ACC112 (cell line): ENCODE data around the gene MEGF11.
"Not testable (repeated sequence)": the region's sequence is repeated elsewhere in the genome, so short reads cannot be mapped to it uniquely, and the experiment has no call there.

ENCODE experiments used
- H2AFZ ChIP-seq: fragments of 200-600 bp; sonication (generic); one replicate; pipeline ENCODE4 v1.6.0; 2017; ENCODE audit warnings: antibody characterized with exemption, low read length; ENCODE audit not compliant: unreplicated experiment
- H3K27ac ChIP-seq: fragments of 200-600 bp; sonication (generic); 2 replicates; pipeline ENCODE4 v1.5.1; 2014; ENCODE audit warnings: low read depth, mild to moderate bottlenecking, antibody characterized with exemption, low read length, moderate library complexity
- H3K27me3 ChIP-seq: fragments of 200-600 bp; sonication (generic); 2 replicates; pipeline ENCODE4 v1.6.1; 2014; ENCODE audit warnings: mild to moderate bottlenecking, antibody characterized with exemption, low read length, moderate library complexity, mixed read lengths; ENCODE audit not compliant: insufficient read depth
- H3K36me3 ChIP-seq: fragments of 200-600 bp; sonication (generic); 2 replicates; pipeline ENCODE4 v1.6.1; 2016; ENCODE audit warnings: mild to moderate bottlenecking, antibody characterized with exemption, low read length, moderate library complexity, mixed read lengths; ENCODE audit not compliant: insufficient read depth
- H3K4me1 ChIP-seq: fragments of 200-600 bp; sonication (generic); one replicate; pipeline ENCODE4 v1.6.1; 2016; ENCODE audit warnings: low read length, mixed read lengths; ENCODE audit not compliant: insufficient read depth, unreplicated experiment, control insufficient read depth
- H3K4me3 ChIP-seq: fragments of 200-600 bp; sonication (generic); 2 replicates; pipeline ENCODE4 v1.5.1; 2014; ENCODE audit warnings: mild to moderate bottlenecking, low read depth, low read length
- H3K79me2 ChIP-seq: fragments of 200-600 bp; sonication (generic); one replicate; pipeline ENCODE4 v1.6.0; 2016; ENCODE audit warnings: low read length; ENCODE audit not compliant: control insufficient read depth, unreplicated experiment, insufficient read depth

Gene MEGF11

DNA sequence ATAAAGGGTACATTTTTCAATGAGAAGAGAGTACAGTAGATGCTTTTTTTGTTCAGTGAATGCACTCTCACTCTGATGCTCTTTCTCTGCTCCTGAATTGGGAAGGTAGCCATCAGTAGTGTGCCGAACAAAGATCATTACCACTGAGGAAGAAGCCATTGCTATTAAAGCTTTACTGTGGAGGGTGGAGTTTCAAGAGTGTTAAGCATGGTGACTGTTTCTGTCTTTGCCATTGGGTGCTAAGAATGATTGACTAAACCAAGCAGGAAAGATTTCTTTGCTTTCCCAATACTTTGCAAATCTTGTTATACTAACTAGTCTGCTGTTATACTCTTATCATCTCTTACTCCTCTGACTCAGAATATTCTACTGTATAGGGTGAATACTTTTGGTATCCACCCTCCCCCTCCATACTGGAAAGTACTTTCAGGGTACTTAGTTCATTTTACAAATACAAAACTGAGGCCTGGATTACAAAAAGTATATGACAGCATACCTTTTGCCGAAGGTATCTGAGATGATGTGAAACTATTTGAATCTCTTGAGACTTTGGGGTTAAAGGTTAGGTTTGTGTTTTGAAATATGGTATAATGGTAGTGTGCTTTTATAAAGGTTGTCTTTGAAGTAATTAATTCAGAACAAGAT is 382.5 kb downstream of the MEGF11 start:
- H3K4me1 ChIP-seq: peaks cover 17% of the 10 kb centered on the region
- H3K27ac ChIP-seq: peak overlapping the region; percentile 91
- H3K4me3 ChIP-seq: peak overlapping the region; percentile 100
- peaks cover 5% of the 10 kb centered on the region; the same call in 1 of the 2 replicates for H3K36me3 ChIP-seq
- H3K27me3 ChIP-seq: no peaks in the 10 kb centered on the region
- H3K79me2 ChIP-seq: peaks cover 65% of the 10 kb centered on the region
- H2AFZ ChIP-seq: no peak overlapping the region

DNA sequence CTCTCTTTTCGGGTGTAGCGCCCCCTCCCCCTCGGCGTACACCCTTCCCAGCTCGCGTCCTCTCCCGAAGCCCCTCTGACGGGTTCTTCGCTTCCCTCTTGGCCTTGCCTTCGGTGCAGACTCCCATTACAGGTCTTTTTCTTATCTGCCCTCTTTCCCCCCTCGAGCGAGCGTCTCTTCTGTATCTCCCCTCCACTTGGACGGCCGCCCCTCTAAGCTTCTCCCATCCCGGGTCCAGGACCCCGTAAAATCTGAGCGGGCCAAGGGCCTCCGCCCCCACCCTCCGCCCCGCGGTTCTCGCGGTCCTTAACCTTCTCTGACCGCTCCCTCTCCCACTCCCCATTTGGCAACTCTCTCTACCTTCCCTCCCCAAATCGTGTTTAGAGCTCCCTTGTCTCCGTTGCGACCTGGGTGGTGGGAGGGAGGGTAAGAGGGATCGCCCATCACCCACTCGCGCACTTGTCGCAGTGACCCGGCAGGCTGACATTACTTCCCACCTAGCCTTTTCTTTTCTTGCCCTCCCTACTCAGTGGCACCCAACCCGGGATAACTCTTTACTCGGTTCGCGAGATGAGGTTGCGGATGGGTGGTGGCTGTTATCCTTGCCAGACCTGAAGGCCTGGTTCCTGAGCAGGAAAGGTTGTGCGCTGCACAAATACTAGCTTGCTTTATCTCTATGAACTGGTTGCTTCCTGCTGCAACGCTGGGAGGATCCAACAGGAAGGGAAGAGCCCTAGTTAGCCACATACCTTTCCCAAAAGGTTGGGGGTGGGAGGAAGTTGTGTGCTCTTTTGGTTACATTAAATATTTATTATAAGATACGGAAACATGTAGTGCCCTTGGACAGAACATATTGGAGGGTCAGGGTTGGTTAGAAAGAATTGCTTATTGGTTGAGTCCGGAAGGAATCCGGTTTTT is 383.3 kb downstream of the MEGF11 start:
- Histone ChIP-seq H3K79me2 (peaks cover 57% of the 10 kb centered on the region), H3K27me3 (no peaks in the 10 kb centered on the region), H3K27ac (peak overlapping the region; percentile 91), H3K4me1 (peaks cover 11% of the 10 kb centered on the region), H3K36me3 (no peaks in the 10 kb centered on the region; the same call in 1 of the 2 replicates), H2AFZ (peak overlapping the region; percentile 97), H3K4me3 (peak overlapping the region; percentile 100)

DNA sequence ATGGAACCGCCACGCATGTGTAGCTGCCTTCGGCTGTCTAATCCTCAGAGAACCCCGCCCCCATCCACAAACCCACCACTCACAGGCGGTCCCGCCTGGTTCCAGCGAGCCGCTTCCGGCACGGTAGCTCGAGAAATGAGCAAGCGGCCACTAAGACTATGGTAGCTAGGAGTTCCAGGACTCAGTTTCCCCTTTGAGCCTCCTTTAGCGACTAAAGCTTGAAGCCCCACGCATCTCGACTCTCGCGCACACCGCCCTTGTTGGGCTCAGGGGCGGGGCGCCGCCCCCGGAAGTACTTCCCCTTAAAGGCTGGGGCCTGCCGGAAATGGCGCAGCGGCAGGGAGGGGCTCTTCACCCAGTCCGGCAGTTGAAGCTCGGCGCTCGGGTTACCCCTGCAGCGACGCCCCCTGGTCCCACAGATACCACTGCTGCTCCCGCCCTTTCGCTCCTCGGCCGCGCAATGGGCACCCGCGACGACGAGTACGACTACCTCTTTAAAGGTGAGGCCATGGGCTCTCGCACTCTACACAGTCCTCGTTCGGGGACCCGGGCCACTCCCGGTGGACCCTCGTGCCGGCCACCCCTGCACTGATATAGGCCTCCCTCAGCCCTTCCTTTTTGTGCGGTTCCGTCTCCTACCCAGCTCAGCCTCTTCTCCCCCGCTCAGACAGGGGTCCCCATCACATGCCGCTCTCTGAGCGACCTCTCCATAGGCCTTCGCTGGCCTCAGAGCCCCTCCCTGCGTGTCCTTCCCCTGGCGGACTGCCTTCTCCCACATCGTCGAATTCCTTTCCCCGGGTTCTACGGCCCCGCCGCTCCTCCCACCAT is 384.2 kb downstream of the MEGF11 start, which contains the start of gene RAB11A:
Gene RAB11A, plus strand, starts transcription at position 366 of the 828 bp plus-strand sequence. Its CDS starts 95 bp downstream, at position 461.
- H3K79me2 ChIP-seq: peaks cover 50% of the 10 kb centered on the region
- peaks cover 11% of the 10 kb centered on the region for H3K4me1 ChIP-seq
- H3K36me3 ChIP-seq: no peaks in the 10 kb centered on the region; the same call in 1 of the 2 replicates
- no peaks in the 10 kb centered on the region for H3K27me3 ChIP-seq
- peak within 1 kb of the TSS; percentile 91 for H3K27ac ChIP-seq
- peak within 1 kb of the TSS; percentile 97 for H2AFZ ChIP-seq
- peak within 1 kb of the TSS; percentile 100 for H3K4me3 ChIP-seq

DNA sequence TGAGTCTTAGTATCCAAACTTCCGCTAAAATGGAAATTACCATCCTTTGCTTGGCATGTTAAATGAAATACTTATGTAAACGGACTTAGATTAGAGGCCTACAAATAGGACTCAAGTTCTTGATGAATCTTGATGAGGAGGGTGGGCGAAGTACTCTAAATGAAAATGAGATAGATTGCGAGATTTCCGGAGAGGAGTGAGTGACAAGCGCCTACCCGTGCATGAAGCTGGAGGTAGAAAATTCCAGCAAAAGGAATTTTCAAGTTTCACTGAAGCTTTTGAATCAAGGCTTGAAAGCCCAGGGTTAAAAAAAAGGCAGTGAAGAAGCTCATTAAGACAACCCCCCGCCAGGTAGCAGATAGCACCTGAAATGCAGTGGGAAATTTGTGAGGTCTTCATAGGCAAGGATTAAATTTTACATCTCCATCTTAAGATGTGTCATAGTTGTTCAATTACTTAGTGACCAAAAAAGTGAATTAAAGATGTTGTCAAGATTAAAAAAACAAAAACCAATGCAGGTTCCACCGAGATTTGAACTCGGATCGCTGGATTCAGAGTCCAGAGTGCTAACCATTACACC is 384.9 kb downstream of the MEGF11 start:
- peak overlapping the region; percentile 91 for H3K27ac ChIP-seq
- H3K4me1 ChIP-seq: peaks cover 11% of the 10 kb centered on the region
- no peaks in the 10 kb centered on the region for H3K36me3 ChIP-seq
- peaks cover 43% of the 10 kb centered on the region for H3K79me2 ChIP-seq
- H3K4me3 ChIP-seq: peak overlapping the region; percentile 100
- no peak overlapping the region for H2AFZ ChIP-seq
- H3K27me3 ChIP-seq: no peaks in the 10 kb centered on the region

DNA sequence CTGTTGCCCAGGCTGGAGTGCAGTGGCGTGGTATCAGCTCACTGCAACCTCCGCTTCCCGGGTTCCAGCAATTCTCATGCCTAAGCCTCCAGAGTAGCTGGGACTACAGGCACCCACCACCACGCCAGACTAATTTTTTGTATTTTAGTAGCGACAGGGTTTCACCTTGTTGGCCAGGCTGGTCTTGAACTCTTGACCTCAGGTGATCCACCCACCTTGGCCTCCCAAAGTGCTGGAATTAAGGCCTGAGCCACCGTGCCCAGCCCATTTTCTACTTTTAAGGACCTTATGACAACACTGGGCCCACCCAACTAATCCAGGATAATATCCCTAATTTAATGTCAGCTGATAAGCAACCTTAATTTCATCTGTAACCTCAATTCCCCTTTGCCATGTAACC is 385.6 kb downstream of the MEGF11 start:
- not testable (repeated sequence) for H3K4me3 ChIP-seq, H3K27ac ChIP-seq, H2AFZ ChIP-seq, H3K36me3 ChIP-seq, H3K27me3 ChIP-seq
- Histone ChIP-seq H3K4me1 (peaks cover 10% of the 10 kb centered on the region), H3K79me2 (peaks cover 35% of the 10 kb centered on the region)

DNA sequence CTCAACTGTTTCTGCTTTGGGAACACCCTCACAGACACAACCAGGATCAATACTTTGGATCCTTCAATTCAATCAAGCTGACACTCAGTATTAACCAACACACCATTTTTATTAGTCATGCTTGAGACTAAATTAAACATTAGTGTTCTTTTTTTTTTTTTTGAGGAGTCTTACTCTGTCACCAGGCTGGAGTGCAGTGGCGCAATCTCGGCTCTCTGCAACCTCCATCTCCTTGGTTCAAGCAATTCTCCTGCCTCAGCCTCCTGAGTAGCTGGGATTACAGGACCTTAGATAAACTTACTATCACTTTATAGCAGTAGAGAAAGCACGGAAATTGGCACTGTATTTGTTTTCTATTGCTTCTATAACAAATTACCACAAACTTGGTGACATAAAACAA is 386.3 kb downstream of the MEGF11 start:
- Histone ChIP-seq H3K4me1 (peaks cover 3% of the 10 kb centered on the region), H3K27ac (no peak overlapping the region), H3K36me3 (no peaks in the 10 kb centered on the region), H3K4me3 (no peak overlapping the region), H2AFZ (no peak overlapping the region), H3K79me2 (peaks cover 29% of the 10 kb centered on the region), H3K27me3 (no peaks in the 10 kb centered on the region)

DNA sequence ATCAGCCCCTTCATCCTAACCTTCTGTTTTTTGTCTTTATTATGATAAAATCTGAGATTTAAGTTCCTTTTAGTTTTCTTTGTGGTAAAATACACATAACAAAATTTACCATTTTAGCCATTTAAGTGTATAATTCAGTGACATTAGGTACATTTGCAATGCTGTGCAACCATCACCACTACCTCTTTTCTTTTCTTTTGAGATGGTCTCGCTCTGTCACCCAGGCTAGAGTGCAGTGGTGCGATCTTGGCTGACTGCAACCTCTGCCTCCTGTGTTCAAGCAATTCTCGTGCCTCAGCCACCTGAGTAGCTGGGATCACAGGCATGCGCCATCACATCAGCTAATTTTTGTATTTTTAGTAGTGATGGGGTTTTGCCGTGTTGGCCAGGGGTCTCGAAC is 390.4 kb downstream of the MEGF11 start:
- Histone ChIP-seq H3K27me3 (no peaks in the 10 kb centered on the region), H3K79me2 (no peaks in the 10 kb centered on the region), H3K4me3 (no peak overlapping the region), H3K36me3 (no peaks in the 10 kb centered on the region), H2AFZ (no peak overlapping the region), H3K4me1 (no peaks in the 10 kb centered on the region), H3K27ac (no peak overlapping the region)

DNA sequence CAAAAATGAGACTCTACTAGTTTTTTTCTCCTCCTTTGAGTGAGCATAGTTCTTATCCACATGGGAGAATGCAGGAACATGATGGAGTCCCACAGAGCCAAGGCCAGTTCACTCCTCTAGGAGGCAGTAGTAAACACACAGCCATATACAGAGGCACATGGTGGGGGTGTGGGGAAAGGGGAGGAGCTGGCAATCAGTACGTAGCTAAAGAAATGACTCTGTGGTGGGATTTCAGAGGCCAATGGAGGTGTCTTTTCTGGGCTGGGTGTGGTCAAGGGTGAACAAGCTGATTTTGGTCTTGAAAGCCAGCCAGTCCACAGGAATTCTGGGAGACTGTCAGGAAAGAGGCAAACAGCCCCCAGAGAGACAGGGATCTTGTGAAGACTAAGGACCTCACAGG is 390.9 kb downstream of the MEGF11 start:
- Histone ChIP-seq H3K4me3 (no peak overlapping the region), H3K4me1 (no peaks in the 10 kb centered on the region), H2AFZ (no peak overlapping the region), H3K36me3 (no peaks in the 10 kb centered on the region), H3K27me3 (no peaks in the 10 kb centered on the region), H3K79me2 (no peaks in the 10 kb centered on the region), H3K27ac (no peak overlapping the region)

DNA sequence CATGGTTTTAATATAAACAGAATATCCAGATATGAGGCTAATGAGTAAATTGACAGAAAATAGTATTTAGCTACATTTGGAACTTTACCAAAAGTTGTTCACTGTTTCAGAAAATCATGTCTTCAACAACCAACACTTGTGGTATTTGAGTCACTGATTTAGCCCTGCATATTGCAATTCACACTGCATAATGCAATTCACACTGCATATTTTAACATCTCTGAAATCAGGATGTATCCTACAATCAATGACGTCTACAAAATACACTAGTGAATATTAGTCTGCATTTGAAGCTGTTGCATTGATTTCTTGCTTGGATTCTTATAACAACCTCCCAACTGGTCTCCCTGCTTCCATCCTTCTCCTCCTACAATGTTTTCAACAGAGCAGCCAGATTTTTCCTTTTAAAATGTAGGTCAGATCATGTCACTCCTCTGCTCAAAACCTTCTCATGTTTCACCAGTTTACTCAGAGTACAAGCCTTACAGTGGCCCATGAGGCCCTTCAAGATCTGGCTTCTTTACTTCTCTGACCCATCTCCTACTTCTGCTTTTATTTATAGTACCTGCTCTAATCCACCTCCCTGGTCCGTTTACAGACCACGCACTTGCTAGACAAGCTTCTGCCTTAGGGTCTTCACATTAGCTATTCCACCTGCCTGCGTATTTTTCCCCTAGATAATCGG is 395.7 kb downstream of the MEGF11 start:
- no peaks in the 10 kb centered on the region for H3K79me2 ChIP-seq
- no peaks in the 10 kb centered on the region for H3K4me1 ChIP-seq
- no peaks in the 10 kb centered on the region for H3K27me3 ChIP-seq
- no peak overlapping the region for H3K27ac ChIP-seq
- H3K4me3 ChIP-seq: no peak overlapping the region
- H3K36me3 ChIP-seq: no peaks in the 10 kb centered on the region
- no peak overlapping the region for H2AFZ ChIP-seq
